ENCODE results near the gene ABHD6.
A peak's percentile ranks its signal among the peaks of the same experiment; 100 is the strongest.

ABHD6 gene

DNA sequence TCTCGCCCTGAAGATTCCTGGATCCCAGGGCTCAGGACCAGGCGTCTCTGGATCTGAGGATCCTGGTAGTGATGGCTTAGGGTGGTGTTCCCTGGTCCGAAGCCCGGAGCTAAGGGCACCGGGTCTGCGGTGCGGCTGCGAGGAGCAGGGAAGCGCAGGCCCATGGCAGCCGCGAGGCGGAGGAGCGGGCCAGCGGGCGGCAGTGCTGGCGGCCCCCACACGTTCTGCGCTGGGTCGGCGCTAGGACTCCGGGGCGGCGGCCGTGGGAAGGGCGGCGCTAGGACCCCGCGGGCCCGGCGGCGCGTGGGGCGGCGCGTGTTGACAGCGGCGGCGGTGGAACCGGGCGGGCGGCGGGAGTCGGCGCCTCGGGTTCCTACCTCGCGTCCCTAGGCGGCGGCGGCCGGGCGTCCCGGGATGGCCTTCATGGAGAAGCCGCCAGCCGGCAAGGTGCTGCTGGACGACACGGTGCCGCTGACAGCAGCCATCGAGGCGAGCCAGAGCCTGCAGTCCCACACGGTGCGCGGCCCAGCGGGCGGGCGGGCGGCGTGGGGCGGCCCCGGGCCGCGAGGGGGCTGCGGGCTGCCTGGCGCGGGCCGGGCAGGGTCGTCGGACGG, 95.1 kb downstream of the ABHD6 start, which contains the start of gene PXK:
Gene PXK, plus strand, starts transcription at position 318 of the 614 bp plus-strand sequence. Its CDS starts 97 bp downstream, at position 415.
- H2BK12ac ChIP-seq (ENCODE audit: low read length) = no peak within 1 kb of the TSS
- peak within 1 kb of the TSS; percentile 81 to 89 for H3K4me3 ChIP-seq (ENCODE audit: low read length in 2 of 2)
- H2BK120ac ChIP-seq (ENCODE audit: low read depth, low read length) = no peak within 1 kb of the TSS
- H3K9ac ChIP-seq (ENCODE audit: low read depth, low read length, poor library complexity) = peak within 1 kb of the TSS; percentile 83
- H3K14ac ChIP-seq (ENCODE audit: low read length) = no peak within 1 kb of the TSS
- H3K18ac ChIP-seq (ENCODE audit: low read length) = peak within 1 kb of the TSS; percentile 94
- H2BK5ac ChIP-seq (ENCODE audit: low read length) = peak within 1 kb of the TSS; percentile 0
- DNase-seq (ENCODE audit: low spot score) = peak; percentile 66
- no peaks in the 10 kb centered on the region for H3K36me3 ChIP-seq (replicated peaks in 1 of 2; ENCODE audit: control insufficient read depth in 2 of 2, insufficient read depth in 2 of 2, low read length in 2 of 2)
- no peaks in the 10 kb centered on the region for H3K9me3 ChIP-seq (replicated peaks in 1 of 2; ENCODE audit: control insufficient read depth in 2 of 2, insufficient read depth in 1 of 2, low read depth in 1 of 2, low read length in 2 of 2)
- H3K4me2 ChIP-seq (ENCODE audit: insufficient read depth, low read length, poor library complexity, severe bottlenecking) = peak within 1 kb of the TSS; percentile 92
- no peak within 1 kb of the TSS for H3K4ac ChIP-seq (ENCODE audit: low read length)
- no CpG with 5 or more reads among the region's 79 CpGs for WGBS, 2 donors (ENCODE audit: extremely low coverage in 2 of 2, insufficient read length in 2 of 2, insufficient replicate concordance in 1 of 2)
- H3K23ac ChIP-seq (ENCODE audit: low read depth, low read length, poor library complexity) = no peak within 1 kb of the TSS
- no peak within 1 kb of the TSS for H4K91ac ChIP-seq (ENCODE audit: low read depth, low read length, poor library complexity)
- peaks cover 0 to 2% (median 0%) of the 10 kb centered on the region in 3 experiments for H3K27me3 ChIP-seq (ENCODE audit: control insufficient read depth in 3 of 3, insufficient read depth in 3 of 3, low read depth in 1 of 3, low read length in 3 of 3)
- peak within 1 kb of the TSS; percentile 83 for H4K8ac ChIP-seq (ENCODE audit: low read depth, low read length)
- H3K4me1 ChIP-seq (ENCODE audit: control insufficient read depth in 2 of 2, insufficient read depth in 1 of 2, low read depth in 1 of 2, low read length in 2 of 2) = peaks cover 2 to 4% of the 10 kb centered on the region in 2 donors
- peak within 1 kb of the TSS; percentile 99 for H2AFZ ChIP-seq (ENCODE audit: low read length)
- no peak within 1 kb of the TSS for H3K27ac ChIP-seq (replicated peaks; ENCODE audit: low read length)
- no peak within 1 kb of the TSS for H2AK5ac ChIP-seq (ENCODE audit: low read depth, low read length)
- peak within 1 kb of the TSS; percentile 38 for H2BK15ac ChIP-seq (ENCODE audit: low read length)
- H3K79me1 ChIP-seq (ENCODE audit: low read depth, low read length) = peaks cover 3% of the 10 kb centered on the region

DNA sequence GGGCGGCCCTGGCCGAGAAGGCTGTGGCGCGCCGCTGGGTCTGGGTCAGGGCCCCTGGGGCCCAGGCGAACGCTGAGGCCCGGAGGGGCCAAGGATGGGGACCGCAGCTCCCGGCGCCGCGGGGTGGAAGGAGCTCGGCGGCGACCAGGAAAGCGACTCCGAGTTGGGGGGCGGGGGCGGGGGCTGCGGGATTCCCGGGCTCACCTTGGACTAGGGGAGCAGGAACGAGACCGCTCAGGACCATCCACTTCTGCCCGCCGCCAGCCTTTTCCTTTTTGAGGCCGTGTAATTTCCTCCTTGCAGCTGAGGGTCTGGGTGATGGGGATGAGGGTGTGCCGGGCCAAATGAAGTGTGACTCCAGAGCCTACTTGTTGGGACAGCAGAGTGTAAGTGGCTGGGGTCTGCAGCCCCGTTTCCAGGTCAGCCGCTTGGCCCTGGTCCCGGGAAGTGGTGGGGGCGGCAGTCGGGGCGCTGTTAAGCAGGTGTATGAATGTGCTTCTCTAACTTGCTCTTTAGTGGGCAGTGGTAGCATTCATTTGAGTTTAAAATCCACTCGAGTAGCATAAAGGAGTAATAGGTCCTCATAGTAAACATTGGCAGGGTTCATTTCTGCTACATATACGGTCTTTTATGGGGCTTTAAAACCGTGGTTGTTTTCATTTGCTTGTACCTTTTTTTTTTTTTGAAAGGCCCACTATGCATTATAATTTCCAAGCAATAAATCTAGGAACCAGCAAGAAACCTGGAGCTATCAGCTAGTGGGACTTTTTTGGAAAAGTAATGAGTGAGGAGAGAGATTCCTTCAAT, 95.8 kb downstream of the ABHD6 start:
- Histone ChIP-seq H3K9ac (ENCODE audit: low read depth, low read length, poor library complexity) (peak overlapping the region; percentile 83), H2AFZ (ENCODE audit: low read length) (peak overlapping the region; percentile 99), H2AK5ac (ENCODE audit: low read depth, low read length) (no peak overlapping the region), H3K23ac (ENCODE audit: low read depth, low read length, poor library complexity) (no peak overlapping the region), H3K4me2 (ENCODE audit: insufficient read depth, low read length, poor library complexity, severe bottlenecking) (peak overlapping the region; percentile 92), H2BK120ac (ENCODE audit: low read depth, low read length) (no peak overlapping the region), H3K27me3 (ENCODE audit: control insufficient read depth in 3 of 3, insufficient read depth in 3 of 3, low read depth in 1 of 3, low read length in 3 of 3) (peaks cover 0 to 2% (median 0%) of the 10 kb centered on the region in 3 experiments), H4K91ac (ENCODE audit: low read depth, low read length, poor library complexity) (no peak overlapping the region), H2BK12ac (ENCODE audit: low read length) (no peak overlapping the region), H3K9me3 (replicated peaks in 1 of 2; ENCODE audit: control insufficient read depth in 2 of 2, insufficient read depth in 1 of 2, low read depth in 1 of 2, low read length in 2 of 2) (no peaks in the 10 kb centered on the region), H3K14ac (ENCODE audit: low read length) (no peak overlapping the region), H3K36me3 (replicated peaks in 1 of 2; ENCODE audit: control insufficient read depth in 2 of 2, insufficient read depth in 2 of 2, low read length in 2 of 2) (no peaks in the 10 kb centered on the region), H3K4me1 (ENCODE audit: control insufficient read depth in 2 of 2, insufficient read depth in 1 of 2, low read depth in 1 of 2, low read length in 2 of 2) (peaks cover 2 to 4% of the 10 kb centered on the region in 2 donors), H3K79me1 (ENCODE audit: low read depth, low read length) (peaks cover 3% of the 10 kb centered on the region), H3K4me3 (ENCODE audit: low read length in 2 of 2) (peak overlapping the region; percentile 81 to 89), H3K18ac (ENCODE audit: low read length) (peak overlapping the region; percentile 87), H4K8ac (ENCODE audit: low read depth, low read length) (no peak overlapping the region), H3K4ac (ENCODE audit: low read length) (no peak overlapping the region), H2BK5ac (ENCODE audit: low read length) (peak overlapping the region; percentile 0), H2BK15ac (ENCODE audit: low read length) (no peak overlapping the region), H3K27ac (replicated peaks; ENCODE audit: low read length) (no peak overlapping the region)
- no CpG with 5 or more reads among the region's 37 CpGs for WGBS, 2 donors (ENCODE audit: extremely low coverage in 2 of 2, insufficient read length in 2 of 2, insufficient replicate concordance in 1 of 2)
- peak; percentile 17 for DNase-seq (ENCODE audit: low spot score)

GRCh38 chr3:58334013-58334321, 96.4 kb downstream of the ABHD6 start:
- no peak overlapping the region for H3K4me2 ChIP-seq (ENCODE audit: insufficient read depth, low read length, poor library complexity, severe bottlenecking)
- no peak overlapping the region for H2BK5ac ChIP-seq (ENCODE audit: low read length)
- H3K27ac ChIP-seq (replicated peaks; ENCODE audit: low read length) = no peak overlapping the region
- no peak for DNase-seq (ENCODE audit: low spot score)
- H2AFZ ChIP-seq (ENCODE audit: low read length) = peak overlapping the region; percentile 99
- H3K4me1 ChIP-seq (ENCODE audit: control insufficient read depth in 2 of 2, insufficient read depth in 1 of 2, low read depth in 1 of 2, low read length in 2 of 2) = peaks cover 2 to 4% of the 10 kb centered on the region in 2 donors
- no peaks in the 10 kb centered on the region for H3K9me3 ChIP-seq (replicated peaks in 1 of 2; ENCODE audit: control insufficient read depth in 2 of 2, insufficient read depth in 1 of 2, low read depth in 1 of 2, low read length in 2 of 2)
- H3K18ac ChIP-seq (ENCODE audit: low read length) = no peak overlapping the region
- no peak overlapping the region for H2BK12ac ChIP-seq (ENCODE audit: low read length)
- H2AK5ac ChIP-seq (ENCODE audit: low read depth, low read length) = no peak overlapping the region
- H4K91ac ChIP-seq (ENCODE audit: low read depth, low read length, poor library complexity) = no peak overlapping the region
- H3K23ac ChIP-seq (ENCODE audit: low read depth, low read length, poor library complexity) = no peak overlapping the region
- H3K79me1 ChIP-seq (ENCODE audit: low read depth, low read length) = peaks cover 3% of the 10 kb centered on the region
- H3K4ac ChIP-seq (ENCODE audit: low read length) = no peak overlapping the region
- peak overlapping the region in 1 of 2 donors; percentile 81 for H3K4me3 ChIP-seq (ENCODE audit: low read length in 2 of 2)
- H2BK120ac ChIP-seq (ENCODE audit: low read depth, low read length) = no peak overlapping the region
- WGBS, 2 donors (ENCODE audit: extremely low coverage in 2 of 2, insufficient read length in 2 of 2, insufficient replicate concordance in 1 of 2) = no CpG with 5 or more reads among the region's 4 CpGs
- peaks cover 0 to 2% (median 0%) of the 10 kb centered on the region in 3 experiments for H3K27me3 ChIP-seq (ENCODE audit: control insufficient read depth in 3 of 3, insufficient read depth in 3 of 3, low read depth in 1 of 3, low read length in 3 of 3)
- H4K8ac ChIP-seq (ENCODE audit: low read depth, low read length) = no peak overlapping the region
- no peak overlapping the region for H3K14ac ChIP-seq (ENCODE audit: low read length)
- no peak overlapping the region for H3K9ac ChIP-seq (ENCODE audit: low read depth, low read length, poor library complexity)
- H3K36me3 ChIP-seq (replicated peaks in 1 of 2; ENCODE audit: control insufficient read depth in 2 of 2, insufficient read depth in 2 of 2, low read length in 2 of 2) = no peaks in the 10 kb centered on the region
- no peak overlapping the region for H2BK15ac ChIP-seq (ENCODE audit: low read length)

- Histone ChIP-seq H3K18ac (ENCODE audit: low read length) (no peak overlapping the region), H3K27ac (replicated peaks; ENCODE audit: low read length) (no peak overlapping the region), H3K14ac (ENCODE audit: low read length) (no peak overlapping the region), H2BK12ac (ENCODE audit: low read length) (no peak overlapping the region), H3K27me3 (ENCODE audit: control insufficient read depth in 3 of 3, insufficient read depth in 3 of 3, low read depth in 1 of 3, low read length in 3 of 3) (peaks cover 0 to 2% (median 0%) of the 10 kb centered on the region in 3 experiments), H3K9me3 (replicated peaks in 1 of 2; ENCODE audit: control insufficient read depth in 2 of 2, insufficient read depth in 1 of 2, low read depth in 1 of 2, low read length in 2 of 2) (no peaks in the 10 kb centered on the region), H3K4ac (ENCODE audit: low read length) (no peak overlapping the region), H3K23ac (ENCODE audit: low read depth, low read length, poor library complexity) (no peak overlapping the region), H2BK5ac (ENCODE audit: low read length) (no peak overlapping the region), H2BK120ac (ENCODE audit: low read depth, low read length) (no peak overlapping the region), H2AK5ac (ENCODE audit: low read depth, low read length) (no peak overlapping the region), H3K4me2 (ENCODE audit: insufficient read depth, low read length, poor library complexity, severe bottlenecking) (no peak overlapping the region), H2AFZ (ENCODE audit: low read length) (no peak overlapping the region), H4K91ac (ENCODE audit: low read depth, low read length, poor library complexity) (no peak overlapping the region), H3K9ac (ENCODE audit: low read depth, low read length, poor library complexity) (no peak overlapping the region), H3K79me1 (ENCODE audit: low read depth, low read length) (peaks cover 3% of the 10 kb centered on the region), H3K4me3 (ENCODE audit: low read length in 2 of 2) (no peak overlapping the region), H4K8ac (ENCODE audit: low read depth, low read length) (no peak overlapping the region), H2BK15ac (ENCODE audit: low read length) (no peak overlapping the region), H3K4me1 (ENCODE audit: control insufficient read depth in 2 of 2, insufficient read depth in 1 of 2, low read depth in 1 of 2, low read length in 2 of 2) (peaks cover 2 to 4% of the 10 kb centered on the region in 2 donors), H3K36me3 (replicated peaks in 1 of 2; ENCODE audit: control insufficient read depth in 2 of 2, insufficient read depth in 2 of 2, low read length in 2 of 2) (no peaks in the 10 kb centered on the region)
- no peak for DNase-seq (ENCODE audit: low spot score)
- whole genome bisulfite sequencing, 2 donors (ENCODE audit: extremely low coverage in 2 of 2, insufficient read length in 2 of 2, insufficient replicate concordance in 1 of 2) = no CpG with 5 or more reads among the region's 1 CpG
Observed at GRCh38 chr3:58334506-58334884, 96.9 kb downstream of the ABHD6 start.
